ENCODE measurements around the gene C19orf44. TPM values are rescaled to one million over a fixed set of nuclear protein-coding genes. Genes with fewer than 3 reads are reported as not detected.
"Not testable (repeated sequence)": the region's sequence is repeated elsewhere in the genome, so short reads cannot be mapped to it uniquely, and the experiment has no call there.

The C19orf44 gene
- 1 to 10 TPM; 1.6 to 2.5 TPM for polyA plus RNA-seq

- Histone ChIP-seq H3K36me3 (ENCODE audit: control insufficient read depth in 2 of 2, insufficient read depth in 2 of 2, low read length in 1 of 2) (no peaks in the 10 kb centered on the region), H3K9me3 (ENCODE audit: control insufficient read depth in 2 of 2, insufficient read depth in 1 of 2, low read depth in 1 of 2, low read length in 1 of 2) (no peaks in the 10 kb centered on the region), H3K27ac (ENCODE audit: low read depth in 2 of 2, low read length in 1 of 2) (peak within 1 kb of the TSS; percentile 48 to 66), H3K27me3 (ENCODE audit: control insufficient read depth in 1 of 2, insufficient read depth in 2 of 2, low read length in 2 of 2) (no peaks in the 10 kb centered on the region), H3K4me3 (ENCODE audit: low read depth in 1 of 2, low read length in 2 of 2) (peak within 1 kb of the TSS; percentile 68 to 75), H3K4me1 (ENCODE audit: control insufficient read depth in 2 of 2, insufficient read depth in 2 of 2, low read length in 1 of 2) (peaks cover 0 to 3% of the 10 kb centered on the region in 2 donors)
- 1% methylated on average over 52 of the region's 52 CpGs for WGBS, 2 donors
These were observed at the start of gene C19orf44, which contains the start of gene CALR3 for GRCh38 chr19:16495982-16496612. Gene C19orf44 (plus strand): TSS chr19:16496394. CDS start chr19:16500793, 4,399 bp downstream. Gene CALR3 (minus strand): TSS chr19:16496167. CDS start chr19:16496129, 38 bp downstream.

GRCh38 chr19:16446724-16447368, 49.3 kb upstream of the C19orf44 start:
- Histone ChIP-seq H3K4me3 (ENCODE audit: low read depth in 1 of 2, low read length in 2 of 2) (no peak overlapping the region), H3K4me1 (ENCODE audit: control insufficient read depth in 2 of 2, insufficient read depth in 2 of 2, low read length in 1 of 2) (peaks cover 8 to 10% of the 10 kb centered on the region in 2 donors), H3K27me3 (ENCODE audit: control insufficient read depth in 1 of 2, insufficient read depth in 2 of 2, low read length in 2 of 2) (no peaks in the 10 kb centered on the region), H3K9me3 (ENCODE audit: control insufficient read depth in 2 of 2, insufficient read depth in 1 of 2, low read depth in 1 of 2, low read length in 1 of 2) (no peaks in the 10 kb centered on the region), H3K27ac (ENCODE audit: low read depth in 2 of 2, low read length in 1 of 2) (peak overlapping the region; percentile 23 to 26), H3K36me3 (ENCODE audit: control insufficient read depth in 2 of 2, insufficient read depth in 2 of 2, low read length in 1 of 2) (peaks cover 0 to 4% of the 10 kb centered on the region in 2 donors)
- 30 to 34% methylated on average over 9 of the region's 9 CpGs for WGBS, 2 donors

- H3K4me1 ChIP-seq (ENCODE audit: control insufficient read depth in 2 of 2, insufficient read depth in 2 of 2, low read length in 1 of 2); H3K9me3 ChIP-seq (ENCODE audit: control insufficient read depth in 2 of 2, insufficient read depth in 1 of 2, low read depth in 1 of 2, low read length in 1 of 2); H3K4me3 ChIP-seq (ENCODE audit: low read depth in 1 of 2, low read length in 2 of 2); H3K27me3 ChIP-seq (ENCODE audit: control insufficient read depth in 1 of 2, insufficient read depth in 2 of 2, low read length in 2 of 2); H3K36me3 ChIP-seq (ENCODE audit: control insufficient read depth in 2 of 2, insufficient read depth in 2 of 2, low read length in 1 of 2); H3K27ac ChIP-seq (ENCODE audit: low read depth in 2 of 2, low read length in 1 of 2): not testable (repeated sequence)
- 96 to 99% methylated on average over 3 of the region's 3 CpGs for WGBS, 2 donors
These were observed 47.3 kb upstream of the C19orf44 start for GRCh38 chr19:16448872-16449271.

GRCh38 chr19:16449330-16449961, 46.7 kb upstream of the C19orf44 start:
- H3K4me3 ChIP-seq (ENCODE audit: low read depth in 1 of 2, low read length in 2 of 2) = no peak overlapping the region
- no peaks in the 10 kb centered on the region for H3K36me3 ChIP-seq (ENCODE audit: control insufficient read depth in 2 of 2, insufficient read depth in 2 of 2, low read length in 1 of 2)
- WGBS, 2 donors = 79 to 80% methylated on average over 6 of the region's 6 CpGs
- peaks cover 8% of the 10 kb centered on the region in 2 donors for H3K4me1 ChIP-seq (ENCODE audit: control insufficient read depth in 2 of 2, insufficient read depth in 2 of 2, low read length in 1 of 2)
- no peak overlapping the region for H3K27ac ChIP-seq (ENCODE audit: low read depth in 2 of 2, low read length in 1 of 2)
- H3K27me3 ChIP-seq (ENCODE audit: control insufficient read depth in 1 of 2, insufficient read depth in 2 of 2, low read length in 2 of 2) = no peaks in the 10 kb centered on the region
- no peaks in the 10 kb centered on the region for H3K9me3 ChIP-seq (ENCODE audit: control insufficient read depth in 2 of 2, insufficient read depth in 1 of 2, low read depth in 1 of 2, low read length in 1 of 2)

- no peaks in the 10 kb centered on the region for H3K36me3 ChIP-seq (ENCODE audit: control insufficient read depth in 2 of 2, insufficient read depth in 2 of 2, low read length in 1 of 2)
- H3K4me1 ChIP-seq (ENCODE audit: control insufficient read depth in 2 of 2, insufficient read depth in 2 of 2, low read length in 1 of 2) = peaks cover 0 to 9% of the 10 kb centered on the region in 2 donors
- WGBS, 2 donors = 82 to 86% methylated on average over 8 of the region's 8 CpGs
- no peaks in the 10 kb centered on the region for H3K9me3 ChIP-seq (ENCODE audit: control insufficient read depth in 2 of 2, insufficient read depth in 1 of 2, low read depth in 1 of 2, low read length in 1 of 2)
- no peak overlapping the region for H3K4me3 ChIP-seq (ENCODE audit: low read depth in 1 of 2, low read length in 2 of 2)
- no peak overlapping the region for H3K27ac ChIP-seq (ENCODE audit: low read depth in 2 of 2, low read length in 1 of 2)
- H3K27me3 ChIP-seq (ENCODE audit: control insufficient read depth in 1 of 2, insufficient read depth in 2 of 2, low read length in 2 of 2) = no peaks in the 10 kb centered on the region
These were observed 43.9 kb upstream of the C19orf44 start for GRCh38 chr19:16452325-16452724.

- Histone ChIP-seq H3K9me3 (ENCODE audit: control insufficient read depth in 2 of 2, insufficient read depth in 1 of 2, low read depth in 1 of 2, low read length in 1 of 2) (no peaks in the 10 kb centered on the region), H3K4me3 (ENCODE audit: low read depth in 1 of 2, low read length in 2 of 2) (no peak overlapping the region), H3K4me1 (ENCODE audit: control insufficient read depth in 2 of 2, insufficient read depth in 2 of 2, low read length in 1 of 2) (peaks cover 9 to 26% of the 10 kb centered on the region in 2 donors), H3K36me3 (ENCODE audit: control insufficient read depth in 2 of 2, insufficient read depth in 2 of 2, low read length in 1 of 2) (no peaks in the 10 kb centered on the region), H3K27me3 (ENCODE audit: control insufficient read depth in 1 of 2, insufficient read depth in 2 of 2, low read length in 2 of 2) (no peaks in the 10 kb centered on the region), H3K27ac (ENCODE audit: low read depth in 2 of 2, low read length in 1 of 2) (peak overlapping the region in 1 of 2 donors; percentile 40)
- WGBS, 2 donors = 71 to 76% methylated on average over 10 of the region's 10 CpGs
These were observed 41.8 kb upstream of the C19orf44 start for GRCh38 chr19:16454351-16454918.

- Histone ChIP-seq H3K9me3 (ENCODE audit: control insufficient read depth in 2 of 2, insufficient read depth in 1 of 2, low read depth in 1 of 2, low read length in 1 of 2) (no peaks in the 10 kb centered on the region), H3K27ac (ENCODE audit: low read depth in 2 of 2, low read length in 1 of 2) (no peak overlapping the region), H3K4me1 (ENCODE audit: control insufficient read depth in 2 of 2, insufficient read depth in 2 of 2, low read length in 1 of 2) (peaks cover 9 to 26% of the 10 kb centered on the region in 2 donors), H3K27me3 (ENCODE audit: control insufficient read depth in 1 of 2, insufficient read depth in 2 of 2, low read length in 2 of 2) (no peaks in the 10 kb centered on the region), H3K36me3 (ENCODE audit: control insufficient read depth in 2 of 2, insufficient read depth in 2 of 2, low read length in 1 of 2) (no peaks in the 10 kb centered on the region), H3K4me3 (ENCODE audit: low read depth in 1 of 2, low read length in 2 of 2) (no peak overlapping the region)
- WGBS, 2 donors = 89 to 96% methylated on average over 5 of the region's 5 CpGs
These were observed 40.7 kb upstream of the C19orf44 start for GRCh38 chr19:16455489-16455888.

- Histone ChIP-seq H3K4me1 (ENCODE audit: control insufficient read depth in 2 of 2, insufficient read depth in 2 of 2, low read length in 1 of 2) (peaks cover 11 to 26% of the 10 kb centered on the region in 2 donors), H3K27ac (ENCODE audit: low read depth in 2 of 2, low read length in 1 of 2) (peak overlapping the region in 1 of 2 donors; percentile 3), H3K4me3 (ENCODE audit: low read depth in 1 of 2, low read length in 2 of 2) (no peak overlapping the region), H3K36me3 (ENCODE audit: control insufficient read depth in 2 of 2, insufficient read depth in 2 of 2, low read length in 1 of 2) (no peaks in the 10 kb centered on the region), H3K9me3 (ENCODE audit: control insufficient read depth in 2 of 2, insufficient read depth in 1 of 2, low read depth in 1 of 2, low read length in 1 of 2) (no peaks in the 10 kb centered on the region), H3K27me3 (ENCODE audit: control insufficient read depth in 1 of 2, insufficient read depth in 2 of 2, low read length in 2 of 2) (no peaks in the 10 kb centered on the region)
- 50 to 53% methylated on average over 11 of the region's 11 CpGs for WGBS, 2 donors
These were observed 39.5 kb upstream of the C19orf44 start for GRCh38 chr19:16456652-16457194.

GRCh38 chr19:16457195-16457953, 38.8 kb upstream of the C19orf44 start:
- Histone ChIP-seq H3K27ac (ENCODE audit: low read depth in 2 of 2, low read length in 1 of 2) (peak overlapping the region in 1 of 2 donors; percentile 3), H3K36me3 (ENCODE audit: control insufficient read depth in 2 of 2, insufficient read depth in 2 of 2, low read length in 1 of 2) (no peaks in the 10 kb centered on the region), H3K4me3 (ENCODE audit: low read depth in 1 of 2, low read length in 2 of 2) (no peak overlapping the region), H3K4me1 (ENCODE audit: control insufficient read depth in 2 of 2, insufficient read depth in 2 of 2, low read length in 1 of 2) (peaks cover 13 to 26% of the 10 kb centered on the region in 2 donors), H3K27me3 (ENCODE audit: control insufficient read depth in 1 of 2, insufficient read depth in 2 of 2, low read length in 2 of 2) (no peaks in the 10 kb centered on the region), H3K9me3 (ENCODE audit: control insufficient read depth in 2 of 2, insufficient read depth in 1 of 2, low read depth in 1 of 2, low read length in 1 of 2) (no peaks in the 10 kb centered on the region)
- 21 to 27% methylated on average over 12 to 16 of the region's 16 CpGs for WGBS, 2 donors

All from esophagus (tissue), 2 donors.